ENCODE results near the gene RALGPS2. TPM values are rescaled to one million over a fixed set of nuclear protein-coding genes. Genes with fewer than 3 reads are reported as not detected.
"Not testable (repeated sequence)": the region's sequence is repeated elsewhere in the genome, so short reads cannot be mapped to it uniquely, and the experiment has no call there.

The RALGPS2 gene
- total and polyA plus RNA-seq, 9 donors, result 23.1 to 40.1 (median 35.2) TPM

- Histone ChIP-seq H3K9me3 (replicated peaks; ENCODE audit: control insufficient read depth, low read depth, low read length) (no peaks in the 10 kb centered on the region), H3K36me3 (ENCODE audit: control insufficient read depth, insufficient read depth, low read length) (no peaks in the 10 kb centered on the region), H3K27me3 (ENCODE audit: control insufficient read depth, insufficient read depth, low read length) (no peaks in the 10 kb centered on the region), H3K4me1 (ENCODE audit: control insufficient read depth, insufficient read depth, low read length) (peaks cover 2% of the 10 kb centered on the region), H3K4me3 (ENCODE audit: low read length) (no peak overlapping the region), H3K27ac (ENCODE audit: low read length) (peak overlapping the region; percentile 69)
- peak; percentile 78 for DNase-seq
Observed at GRCh38 chr1:178846306-178846705, 121.3 kb downstream of the RALGPS2 start.

GRCh38 chr1:178847396-178847849 is 122.4 kb downstream of the RALGPS2 start:
- no peaks in the 10 kb centered on the region for H3K36me3 ChIP-seq (ENCODE audit: control insufficient read depth, insufficient read depth, low read length)
- no peak overlapping the region for H3K4me3 ChIP-seq (ENCODE audit: low read length)
- H3K4me1 ChIP-seq (ENCODE audit: control insufficient read depth, insufficient read depth, low read length), result peaks cover 2% of the 10 kb centered on the region
- DNase-seq, result peak; percentile 45
- no peaks in the 10 kb centered on the region for H3K9me3 ChIP-seq (replicated peaks; ENCODE audit: control insufficient read depth, low read depth, low read length)
- H3K27me3 ChIP-seq (ENCODE audit: control insufficient read depth, insufficient read depth, low read length), result no peaks in the 10 kb centered on the region
- WGBS (ENCODE audit: insufficient coverage), result no CpG with 5 or more reads among the region's 2 CpGs
- no peak overlapping the region for H3K27ac ChIP-seq (ENCODE audit: low read length)

- not testable (repeated sequence) for H3K4me1 ChIP-seq (ENCODE audit: control insufficient read depth, insufficient read depth, low read length); H3K36me3 ChIP-seq (ENCODE audit: control insufficient read depth, insufficient read depth, low read length); H3K4me3 ChIP-seq (ENCODE audit: low read length); DNase-seq; H3K9me3 ChIP-seq (replicated peaks; ENCODE audit: control insufficient read depth, low read depth, low read length); H3K27me3 ChIP-seq (ENCODE audit: control insufficient read depth, insufficient read depth, low read length); H3K27ac ChIP-seq (ENCODE audit: low read length)
- WGBS (ENCODE audit: insufficient coverage), result 100% methylated on average over 1 of the region's 1 CpG
Observed at GRCh38 chr1:178847919-178848318, 122.9 kb downstream of the RALGPS2 start.

- H3K9me3 ChIP-seq (replicated peaks; ENCODE audit: control insufficient read depth, low read depth, low read length), result no peaks in the 10 kb centered on the region
- H3K27ac ChIP-seq (ENCODE audit: low read length), result no peak overlapping the region
- peaks cover 2% of the 10 kb centered on the region for H3K4me1 ChIP-seq (ENCODE audit: control insufficient read depth, insufficient read depth, low read length)
- 33% methylated on average over 1 of the region's 2 CpGs for WGBS (ENCODE audit: insufficient coverage)
- H3K36me3 ChIP-seq (ENCODE audit: control insufficient read depth, insufficient read depth, low read length), result peaks cover 2% of the 10 kb centered on the region
- no peaks in the 10 kb centered on the region for H3K27me3 ChIP-seq (ENCODE audit: control insufficient read depth, insufficient read depth, low read length)
- DNase-seq, result peak; percentile 90
- H3K4me3 ChIP-seq (ENCODE audit: low read length), result no peak overlapping the region
Observed at GRCh38 chr1:178849918-178850317, 124.9 kb downstream of the RALGPS2 start.

- Histone ChIP-seq H3K4me1 (ENCODE audit: control insufficient read depth, insufficient read depth, low read length) (no peaks in the 10 kb centered on the region), H3K27me3 (ENCODE audit: control insufficient read depth, insufficient read depth, low read length) (no peaks in the 10 kb centered on the region), H3K4me3 (ENCODE audit: low read length) (no peak overlapping the region), H3K9me3 (replicated peaks; ENCODE audit: control insufficient read depth, low read depth, low read length) (no peaks in the 10 kb centered on the region), H3K36me3 (ENCODE audit: control insufficient read depth, insufficient read depth, low read length) (peaks cover 2% of the 10 kb centered on the region), H3K27ac (ENCODE audit: low read length) (no peak overlapping the region)
- no CpG with 5 or more reads among the region's 2 CpGs for WGBS (ENCODE audit: insufficient coverage)
- DNase-seq, result no peak
Observed at GRCh38 chr1:178857126-178857525, 132.1 kb downstream of the RALGPS2 start.

- no peaks in the 10 kb centered on the region for H3K9me3 ChIP-seq (replicated peaks; ENCODE audit: control insufficient read depth, low read depth, low read length)
- no peaks in the 10 kb centered on the region for H3K4me1 ChIP-seq (ENCODE audit: control insufficient read depth, insufficient read depth, low read length)
- H3K27me3 ChIP-seq (ENCODE audit: control insufficient read depth, insufficient read depth, low read length), result no peaks in the 10 kb centered on the region
- peaks cover 10% of the 10 kb centered on the region for H3K36me3 ChIP-seq (ENCODE audit: control insufficient read depth, insufficient read depth, low read length)
- DNase-seq, result no peak
- no peak overlapping the region for H3K27ac ChIP-seq (ENCODE audit: low read length)
- H3K4me3 ChIP-seq (ENCODE audit: low read length), result no peak overlapping the region
- 100% methylated on average over 1 of the region's 3 CpGs for WGBS (ENCODE audit: insufficient coverage)
Observed at GRCh38 chr1:178862416-178862815, 137.4 kb downstream of the RALGPS2 start.

- no peak overlapping the region for H3K27ac ChIP-seq (ENCODE audit: low read length)
- no peaks in the 10 kb centered on the region for H3K9me3 ChIP-seq (replicated peaks; ENCODE audit: control insufficient read depth, low read depth, low read length)
- no peaks in the 10 kb centered on the region for H3K27me3 ChIP-seq (ENCODE audit: control insufficient read depth, insufficient read depth, low read length)
- no peaks in the 10 kb centered on the region for H3K4me1 ChIP-seq (ENCODE audit: control insufficient read depth, insufficient read depth, low read length)
- DNase-seq, result no peak
- peaks cover 10% of the 10 kb centered on the region for H3K36me3 ChIP-seq (ENCODE audit: control insufficient read depth, insufficient read depth, low read length)
- no peak overlapping the region for H3K4me3 ChIP-seq (ENCODE audit: low read length)
Observed at GRCh38 chr1:178862864-178863263, 137.8 kb downstream of the RALGPS2 start.

- no peak overlapping the region for H3K27ac ChIP-seq (ENCODE audit: low read length)
- 100% methylated on average over 3 of the region's 6 CpGs for WGBS (ENCODE audit: insufficient coverage)
Observed at GRCh38 chr1:178864326-178864725, 139.3 kb downstream of the RALGPS2 start.

GRCh38 chr1:178867670-178868069 is 142.6 kb downstream of the RALGPS2 start:
- H3K36me3 ChIP-seq (ENCODE audit: control insufficient read depth, insufficient read depth, low read length), result peaks cover 10% of the 10 kb centered on the region
- no peaks in the 10 kb centered on the region for H3K9me3 ChIP-seq (replicated peaks; ENCODE audit: control insufficient read depth, low read depth, low read length)
- H3K4me3 ChIP-seq (ENCODE audit: low read length), result peak overlapping the region; percentile 40
- WGBS (ENCODE audit: insufficient coverage), result no CpG with 5 or more reads among the region's 5 CpGs
- peak overlapping the region; percentile 86 for H3K27ac ChIP-seq (ENCODE audit: low read length)
- no peaks in the 10 kb centered on the region for H3K4me1 ChIP-seq (ENCODE audit: control insufficient read depth, insufficient read depth, low read length)
- no peaks in the 10 kb centered on the region for H3K27me3 ChIP-seq (ENCODE audit: control insufficient read depth, insufficient read depth, low read length)
- peak; percentile 91 for DNase-seq

More at GRCh38 chr1:178864326-178864725, 139.3 kb downstream of the RALGPS2 start:
- Histone ChIP-seq H3K4me3 (ENCODE audit: low read length) (no peak overlapping the region), H3K4me1 (ENCODE audit: control insufficient read depth, insufficient read depth, low read length) (no peaks in the 10 kb centered on the region), H3K9me3 (replicated peaks; ENCODE audit: control insufficient read depth, low read depth, low read length) (no peaks in the 10 kb centered on the region), H3K27me3 (ENCODE audit: control insufficient read depth, insufficient read depth, low read length) (no peaks in the 10 kb centered on the region), H3K36me3 (ENCODE audit: control insufficient read depth, insufficient read depth, low read length) (peaks cover 10% of the 10 kb centered on the region)
- DNase-seq, result no peak

- Histone ChIP-seq H3K4me1 (ENCODE audit: control insufficient read depth, insufficient read depth, low read length) (no peaks in the 10 kb centered on the region), H3K36me3 (ENCODE audit: control insufficient read depth, insufficient read depth, low read length) (peaks cover 7% of the 10 kb centered on the region), H3K27me3 (ENCODE audit: control insufficient read depth, insufficient read depth, low read length) (no peaks in the 10 kb centered on the region), H3K9me3 (replicated peaks; ENCODE audit: control insufficient read depth, low read depth, low read length) (no peaks in the 10 kb centered on the region), H3K4me3 (ENCODE audit: low read length) (peak overlapping the region; percentile 40), H3K27ac (ENCODE audit: low read length) (peak overlapping the region; percentile 86)
- peak; percentile 65 for DNase-seq
- WGBS (ENCODE audit: insufficient coverage), result no CpG with 5 or more reads among the region's 1 CpG
Observed at GRCh38 chr1:178868706-178869105, 143.7 kb downstream of the RALGPS2 start.

GRCh38 chr1:178869119-178869697 is 144.2 kb downstream of the RALGPS2 start:
- Histone ChIP-seq H3K4me1 (ENCODE audit: control insufficient read depth, insufficient read depth, low read length) (no peaks in the 10 kb centered on the region), H3K27ac (ENCODE audit: low read length) (peak overlapping the region; percentile 86), H3K4me3 (ENCODE audit: low read length) (peak overlapping the region; percentile 40), H3K36me3 (ENCODE audit: control insufficient read depth, insufficient read depth, low read length) (peaks cover 7% of the 10 kb centered on the region), H3K27me3 (ENCODE audit: control insufficient read depth, insufficient read depth, low read length) (no peaks in the 10 kb centered on the region), H3K9me3 (replicated peaks; ENCODE audit: control insufficient read depth, low read depth, low read length) (no peaks in the 10 kb centered on the region)
- peak; percentile 79 for DNase-seq
- no CpG with 5 or more reads among the region's 3 CpGs for WGBS (ENCODE audit: insufficient coverage)

Measured in muscle of leg (tissue), 11 donors.